Bone marrow (tissue), 2 donors: ENCODE data around the gene FLII.
A peak's percentile ranks its signal among the peaks of the same experiment; 100 is the strongest.
"Not testable (repeated sequence)": the region's sequence is repeated elsewhere in the genome, so short reads cannot be mapped to it uniquely, and the experiment has no call there.

Experiments used
- DNase-seq, 2 donors: peaks; one replicate each; lab custom pipeline; 2025; lab: John Stamatoyannopoulos, UW

Gene FLII

GRCh38 chr17:18258356-18259038 lies at the start of gene FLII:
FLII (minus strand) TSS chr17:18258738; CDS start chr17:18258690, 48 bp downstream.
- peak in 1 of 2 donors; percentile 85 for DNase-seq

- DNase-seq = not testable (repeated sequence)
These were observed 44.7 kb upstream of the FLII start for GRCh38 chr17:18303206-18303605.

GRCh38 chr17:18300725-18301480 lies 42.4 kb upstream of the FLII start:
- no peak for DNase-seq

- DNase-seq = not testable (repeated sequence)
These were observed 39.5 kb upstream of the FLII start for GRCh38 chr17:18298061-18298460.

DNA sequence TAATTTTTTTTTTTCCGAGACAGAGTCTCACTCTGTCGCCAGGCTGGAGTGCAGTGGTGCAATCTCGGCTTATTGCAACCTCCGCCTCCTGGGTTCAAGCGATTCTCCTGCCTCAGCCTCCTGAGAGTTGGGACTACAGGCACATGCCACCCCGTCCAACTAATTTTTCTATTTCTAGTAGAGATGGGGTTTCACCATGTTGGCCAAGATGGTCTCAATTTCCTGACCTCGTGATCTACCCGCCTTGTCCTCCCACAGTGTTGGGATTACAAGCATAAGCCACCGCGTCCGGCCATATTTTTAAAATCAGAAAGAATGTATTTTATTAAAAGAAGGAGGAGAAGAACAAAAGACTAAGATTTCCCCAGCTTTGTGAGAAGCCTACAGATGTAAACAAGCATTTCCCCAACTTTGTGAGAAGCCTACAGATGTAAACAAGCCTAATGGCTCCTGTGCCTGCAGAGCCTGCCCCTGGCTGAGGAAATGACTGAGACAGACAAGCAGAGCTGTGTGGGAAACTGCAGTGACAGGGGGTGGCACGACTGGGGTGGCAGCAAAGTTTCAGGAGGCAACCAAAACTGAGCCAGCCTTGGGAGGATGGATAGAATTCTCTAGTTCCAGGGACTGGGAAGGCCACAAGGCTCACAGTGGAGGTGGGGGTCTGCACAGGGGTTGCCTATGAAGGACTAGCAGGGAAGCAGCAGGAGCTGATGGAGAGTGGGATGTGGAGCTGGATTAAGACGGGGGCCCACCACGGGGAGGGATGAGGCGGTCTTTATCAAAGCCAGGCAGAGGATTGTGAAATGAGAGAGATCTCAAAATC lies 33.4 kb upstream of the FLII start:
- DNase-seq = no peak

DNA sequence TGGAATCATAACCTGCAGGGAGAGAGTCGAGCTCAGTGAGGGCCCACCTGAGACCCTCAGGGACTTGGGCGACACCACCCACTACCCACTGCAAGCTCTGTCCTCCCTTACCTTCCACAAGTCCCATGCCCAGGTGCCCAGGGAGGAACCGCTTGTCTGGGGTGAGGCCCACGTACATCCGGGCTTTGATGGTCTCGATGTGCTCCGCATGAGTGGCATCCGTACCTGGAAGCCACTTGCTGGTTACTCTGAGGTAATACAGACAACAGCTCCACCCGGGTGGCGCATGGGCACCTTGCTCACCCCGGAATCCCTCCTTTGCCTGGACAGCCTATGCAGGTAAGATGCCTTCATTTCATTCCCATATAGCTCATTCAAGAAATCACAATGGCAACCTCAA lies 26.8 kb upstream of the FLII start:
- DNase-seq = no peak

- no peak for DNase-seq
These were observed 23.2 kb upstream of the FLII start for GRCh38 chr17:18281788-18282187.

GRCh38 chr17:18280766-18281371 lies 22.3 kb upstream of the FLII start:
- no peak for DNase-seq

DNA sequence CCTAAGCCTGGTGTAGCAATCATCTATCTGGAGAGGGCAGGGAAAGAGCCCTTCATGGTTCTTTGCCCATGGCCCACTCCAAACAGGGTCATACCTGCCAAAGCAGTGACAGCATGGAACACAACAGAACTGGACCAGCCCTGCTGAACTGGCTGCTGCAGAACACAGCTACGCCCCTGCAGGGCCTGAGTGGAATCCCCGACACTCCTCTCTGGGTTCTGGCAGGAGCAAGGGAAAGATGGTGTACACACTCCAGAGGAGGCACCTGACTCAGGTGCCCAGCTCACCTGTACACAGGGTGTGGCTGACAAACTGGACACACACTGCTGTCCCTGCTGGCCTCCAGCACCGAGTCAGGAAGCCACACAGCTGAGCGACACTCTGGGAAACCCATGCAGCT lies 21.7 kb upstream of the FLII start:
- no peak for DNase-seq

GRCh38 chr17:18278867-18279266 lies 20.3 kb upstream of the FLII start:
- no peak for DNase-seq

DNA sequence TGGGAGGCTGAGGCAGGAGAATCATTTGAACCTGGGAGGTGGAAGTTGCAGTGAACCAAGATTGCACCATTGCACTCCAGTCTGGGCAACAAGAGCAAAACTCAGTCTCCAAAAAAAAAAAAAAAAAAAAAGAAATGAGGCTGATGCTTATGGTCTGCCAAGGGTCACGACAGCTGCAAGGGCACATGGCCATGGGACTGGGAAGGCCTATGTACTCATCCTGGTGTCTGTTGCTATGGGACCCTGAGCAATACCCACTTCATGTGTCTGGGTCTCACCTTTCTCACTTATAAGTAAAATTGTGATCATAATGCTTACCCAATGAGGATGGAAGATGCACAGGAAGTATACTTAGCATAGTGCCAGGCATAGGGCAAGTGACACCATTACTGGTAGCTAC lies 18.5 kb upstream of the FLII start:
- DNase-seq = no peak

DNA sequence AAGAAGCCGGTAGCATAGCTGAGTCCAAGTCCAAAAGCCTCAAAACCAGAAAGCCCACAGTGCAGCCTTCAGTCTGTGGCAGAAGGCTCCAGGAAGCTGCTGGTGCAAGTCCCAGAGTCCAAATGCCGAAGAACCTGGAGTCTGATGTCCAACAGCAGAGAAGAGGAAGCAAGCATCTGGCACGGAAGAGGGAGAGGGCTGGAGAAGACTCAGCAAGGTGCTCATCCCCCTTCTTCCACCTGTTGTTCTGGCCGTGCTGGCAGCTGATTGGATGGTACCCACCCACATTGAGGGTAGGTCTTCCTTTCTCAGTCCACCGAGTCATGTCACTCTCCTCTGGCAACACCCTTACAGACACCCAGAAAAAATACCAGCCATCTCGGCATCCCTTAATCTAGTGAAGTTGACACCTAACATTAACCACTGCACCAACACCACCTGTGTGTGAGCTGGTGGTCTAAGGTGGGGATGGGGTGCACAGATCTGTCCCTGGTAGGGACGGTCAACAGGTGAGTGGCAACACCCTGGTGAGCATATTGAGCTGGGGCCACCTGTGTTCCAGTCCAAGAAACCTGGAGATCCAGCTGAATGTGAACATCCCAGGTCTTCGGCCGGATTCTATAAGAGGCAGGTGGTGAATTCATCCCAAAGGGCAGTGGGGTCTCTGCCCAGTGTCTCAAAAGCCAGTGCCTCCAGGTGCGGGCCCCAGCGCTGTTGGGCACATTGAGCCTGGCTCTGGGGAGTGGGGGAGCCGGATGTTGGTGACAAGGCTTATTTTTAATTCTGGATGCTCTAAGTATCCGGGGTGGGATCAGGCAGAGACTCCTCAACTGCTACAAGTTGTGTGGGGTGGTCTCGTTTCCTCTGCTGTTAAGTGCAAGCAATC lies 11.8 kb upstream of the FLII start:
- no peak for DNase-seq

GRCh38 chr17:18267927-18268711 lies 9.6 kb upstream of the FLII start:
- DNase-seq = no peak

DNA sequence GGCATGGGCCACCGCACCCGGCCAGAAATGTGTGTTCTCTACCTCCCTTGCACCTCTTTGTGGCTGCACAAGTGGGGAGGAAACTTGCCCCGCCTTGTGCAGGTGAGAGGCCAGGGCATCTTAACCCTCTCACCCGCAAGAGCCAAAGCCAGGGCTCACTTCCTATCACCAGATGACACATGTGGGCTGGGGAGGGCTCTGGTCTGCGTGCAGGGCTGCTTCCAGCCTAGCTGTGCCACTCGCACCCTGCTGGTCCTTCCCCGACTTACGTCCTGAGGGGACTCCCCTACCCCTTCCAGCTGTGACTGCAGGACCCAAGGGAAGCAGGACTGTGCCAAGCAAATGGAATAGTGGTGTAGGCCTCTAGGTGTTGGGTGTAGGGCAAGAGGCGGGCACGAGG lies 8.8 kb upstream of the FLII start:
- DNase-seq = no peak

DNA sequence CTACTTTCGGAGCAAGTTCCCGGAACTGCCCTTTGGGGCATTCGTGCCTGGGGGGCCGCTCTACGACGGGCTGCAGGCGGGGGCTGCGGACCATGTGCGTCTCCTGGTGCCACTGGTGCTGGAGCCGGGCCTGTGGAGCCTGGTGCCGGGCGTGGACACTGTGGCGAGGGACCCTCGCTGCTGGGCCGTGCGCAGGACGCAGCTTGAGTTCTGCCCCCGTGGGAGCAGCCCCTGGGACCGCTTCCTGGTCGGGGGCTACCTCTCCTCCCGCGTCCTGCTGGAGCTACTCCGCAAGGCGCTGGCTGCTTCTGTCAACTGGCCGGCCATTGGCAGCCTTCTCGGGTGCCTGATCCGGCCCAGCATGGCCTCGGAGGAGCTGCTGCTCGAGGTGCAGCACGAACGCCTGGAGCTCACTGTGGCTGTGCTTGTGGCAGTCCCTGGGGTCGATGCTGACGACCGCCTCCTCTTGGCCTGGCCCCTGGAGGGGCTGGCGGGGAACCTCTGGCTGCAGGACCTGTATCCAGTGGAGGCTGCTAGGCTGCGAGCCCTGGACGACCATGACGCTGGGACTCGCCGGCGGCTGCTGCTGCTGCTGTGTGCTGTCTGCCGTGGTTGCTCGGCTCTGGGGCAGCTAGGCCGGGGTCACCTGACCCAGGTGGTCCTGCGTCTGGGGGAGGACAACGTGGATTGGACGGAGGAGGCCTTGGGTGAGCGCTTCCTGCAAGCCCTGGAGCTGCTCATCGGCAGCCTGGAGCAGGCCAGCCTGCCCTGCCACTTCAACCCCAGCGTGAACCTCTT lies 5.5 kb upstream of the FLII start:
- no peak for DNase-seq

DNA sequence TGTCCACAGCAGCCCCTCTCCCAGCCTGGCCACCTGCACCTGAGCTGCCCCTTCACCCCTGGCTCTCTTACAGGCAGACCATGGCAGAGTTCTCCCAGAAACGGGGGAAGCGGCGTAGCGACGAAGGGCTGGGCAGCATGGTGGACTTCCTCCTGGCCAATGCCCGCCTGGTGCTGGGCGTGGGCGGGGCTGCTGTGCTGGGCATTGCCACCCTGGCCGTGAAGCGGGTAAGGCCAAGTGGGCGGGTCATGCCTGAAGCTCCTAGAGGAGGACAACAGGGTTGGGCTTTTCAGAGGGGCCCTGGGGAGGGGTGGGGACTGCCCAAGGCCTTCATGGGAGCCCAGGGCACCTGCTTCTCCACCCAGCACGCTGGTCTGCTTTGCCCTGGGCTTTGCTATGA lies 4.1 kb upstream of the FLII start:
- DNase-seq = no peak

DNA sequence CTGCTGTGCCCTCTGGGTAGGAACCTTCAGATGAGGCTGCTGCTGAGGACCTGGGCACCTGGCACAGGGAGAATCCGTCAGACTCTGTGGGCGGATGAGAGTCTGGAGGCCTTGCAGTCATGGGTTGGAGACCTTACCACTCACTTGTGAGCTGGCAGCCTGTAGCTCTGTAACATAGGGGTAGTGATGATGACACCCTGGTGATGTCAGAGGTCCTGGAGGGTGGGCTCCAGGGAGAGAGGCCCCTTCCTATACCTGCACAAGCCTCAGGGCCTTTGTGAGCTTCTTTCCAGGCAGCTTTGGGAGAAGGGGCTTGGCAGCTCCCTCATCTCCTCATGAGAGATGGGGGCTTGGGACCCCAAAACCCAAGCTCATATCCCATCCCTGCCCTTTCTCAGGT lies 3.6 kb upstream of the FLII start:
- no peak for DNase-seq

DNA sequence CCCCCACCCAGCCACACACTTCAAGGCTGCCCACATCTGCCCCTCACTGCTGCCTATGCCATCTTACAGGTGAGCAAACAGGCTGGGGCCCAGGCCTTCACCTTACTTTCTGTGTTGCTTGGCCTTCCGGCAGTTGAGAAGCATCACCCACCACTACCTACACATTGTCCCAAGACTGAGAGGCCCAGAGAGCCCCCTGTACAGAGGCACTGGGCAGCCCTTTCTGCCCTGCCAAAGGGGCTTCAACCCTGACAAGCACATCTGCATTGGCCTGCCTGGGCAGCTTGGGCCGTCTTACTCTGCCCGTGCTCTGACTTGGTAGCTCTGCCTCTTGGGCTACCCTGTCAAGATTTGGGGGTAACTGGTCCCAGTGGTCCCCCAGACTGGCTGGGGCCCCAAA lies 3.1 kb upstream of the FLII start:
- DNase-seq = no peak

GRCh38 chr17:18261146-18261515 lies 2.6 kb upstream of the FLII start:
- peak; percentile 9 to 29 for DNase-seq
